HG02840 (cell line): ENCODE data around the gene NHLRC4.
"Not testable (repeated sequence)": the region's sequence is repeated elsewhere in the genome, so short reads cannot be mapped to it uniquely, and the experiment has no call there.

Experiments
- ATAC-seq: cut with Tn5 transposase; IDR thresholded peaks from one replicate; pipeline ENCODE4 v1.9.1; 2021; ENCODE audit warnings: mild to moderate bottlenecking, moderate library complexity, moderate number of reproducible peaks; ENCODE audit not compliant: unreplicated experiment, low FRiP score

NHLRC4 gene

GRCh38 chr16:593406-593805 is 26.6 kb downstream of the NHLRC4 start:
- no peak for ATAC-seq

- no peak for ATAC-seq
Observed at GRCh38 chr16:593807-594206, 27.0 kb downstream of the NHLRC4 start.

DNA sequence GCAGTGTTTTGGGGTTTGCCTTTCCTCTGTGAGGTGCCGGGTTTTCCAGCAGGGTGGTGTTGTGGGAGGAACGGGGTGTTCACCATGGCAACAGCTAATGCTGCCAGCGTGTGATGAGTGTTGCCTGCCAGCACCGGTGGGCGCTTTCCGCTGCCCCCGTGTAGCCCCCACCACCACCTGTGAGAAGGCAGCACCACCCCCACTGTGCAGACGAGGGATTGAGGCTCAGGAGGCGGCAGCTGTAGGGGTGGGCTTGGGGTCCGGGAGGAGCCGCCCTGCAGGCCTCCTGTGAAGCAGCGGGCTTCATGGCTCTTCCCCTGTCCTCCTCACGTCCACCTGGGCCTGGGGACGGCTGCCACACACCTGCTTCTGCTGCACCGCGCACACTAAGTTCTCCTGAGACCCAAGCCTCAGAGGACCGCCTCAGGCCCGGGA is 28.3 kb downstream of the NHLRC4 start:
- no peak for ATAC-seq

GRCh38 chr16:595942-596735 is 29.3 kb downstream of the NHLRC4 start:
- ATAC-seq: no peak

DNA sequence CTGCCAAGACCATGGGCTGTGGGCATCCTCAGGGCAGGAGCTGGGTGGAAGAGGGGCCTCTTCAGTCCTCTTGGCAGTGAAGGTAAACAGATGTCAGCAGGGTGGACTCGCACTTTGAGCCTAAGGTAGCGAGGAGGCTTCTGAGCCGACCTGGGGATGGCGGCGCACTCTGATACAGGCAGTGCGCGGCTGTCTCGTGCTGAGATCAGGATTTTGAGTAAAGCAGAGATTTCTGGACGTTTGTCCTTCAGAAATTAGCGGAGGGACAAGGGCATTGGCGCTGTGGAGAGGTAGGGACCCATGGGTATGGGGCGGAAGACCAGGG is 29.9 kb downstream of the NHLRC4 start:
- ATAC-seq: no peak

DNA sequence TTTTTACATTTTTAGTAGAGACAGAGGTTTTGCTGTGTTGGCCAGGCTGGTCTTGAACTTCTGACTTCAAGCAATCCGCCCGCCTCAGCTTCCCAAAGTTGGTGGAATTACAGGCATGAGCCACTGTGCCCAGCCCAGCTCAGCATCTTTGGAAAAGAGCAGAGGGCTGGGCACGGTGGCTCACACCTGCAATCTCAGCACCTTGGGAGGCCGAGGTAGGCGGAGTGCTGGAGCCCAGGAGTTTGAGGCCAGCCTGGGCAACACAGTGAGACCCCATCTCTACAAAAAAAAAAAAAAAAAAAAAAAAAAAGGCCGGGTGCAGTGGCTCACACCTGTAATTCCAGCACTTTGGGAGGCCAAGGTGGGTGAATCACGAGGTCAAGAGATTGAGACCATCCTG is 30.9 kb downstream of the NHLRC4 start:
- ATAC-seq: not testable (repeated sequence)

- no peak for ATAC-seq
Observed at GRCh38 chr16:598823-599739, 32.3 kb downstream of the NHLRC4 start.

- ATAC-seq: no peak
Observed at GRCh38 chr16:600781-601180, 34.0 kb downstream of the NHLRC4 start.

DNA sequence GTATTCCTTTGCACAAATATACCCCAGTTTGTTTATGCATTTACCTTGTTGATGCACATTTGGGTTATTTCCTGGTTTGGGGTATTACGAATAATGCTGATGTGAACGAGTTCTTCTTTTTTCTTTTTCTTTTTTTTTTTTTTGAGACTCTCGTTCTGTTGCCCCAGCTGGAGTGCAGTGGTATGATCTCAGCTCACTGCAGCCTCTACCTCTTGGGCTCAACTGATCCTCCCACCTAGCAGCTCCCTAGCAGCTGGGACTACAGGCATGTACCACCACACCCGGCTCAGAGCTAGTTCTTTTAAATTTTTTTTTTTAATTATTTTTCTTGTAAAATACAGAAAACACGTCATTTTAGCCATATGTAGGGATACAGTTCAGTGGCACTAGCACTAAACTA is 37.1 kb downstream of the NHLRC4 start:
- no peak for ATAC-seq

DNA sequence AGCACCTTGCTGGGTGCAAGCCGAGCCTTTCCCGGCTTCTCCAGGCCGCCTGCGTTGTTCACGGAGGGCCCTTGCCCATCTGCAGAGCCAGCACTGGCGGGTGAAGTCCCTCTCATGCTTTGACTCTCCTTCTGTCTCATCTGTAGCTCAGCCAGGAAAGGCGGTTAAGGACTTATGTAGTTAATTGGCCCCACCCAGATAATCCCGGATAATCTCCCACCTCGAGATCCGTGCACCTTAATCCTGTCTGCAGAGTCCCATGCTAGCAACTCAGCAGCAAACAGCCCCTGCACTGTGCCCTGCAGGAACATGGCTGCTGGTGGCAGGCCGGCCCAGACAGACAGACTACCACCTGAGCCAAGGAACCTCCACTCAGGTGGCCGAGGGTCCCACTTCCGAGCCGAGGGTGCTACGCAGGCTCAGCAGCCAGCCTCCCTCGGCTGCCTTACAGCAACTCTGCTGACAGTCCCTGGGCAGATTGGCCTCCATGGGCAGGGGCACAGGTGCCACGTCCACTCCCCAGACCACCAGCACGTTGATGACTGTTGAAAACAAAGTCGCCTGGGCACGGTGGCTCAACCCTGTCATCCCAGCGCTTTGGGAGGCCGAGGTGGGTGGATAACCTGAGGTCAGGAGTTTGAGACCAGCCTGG is 40.0 kb downstream of the NHLRC4 start:
- no peak for ATAC-seq

- ATAC-seq: no peak
Observed at GRCh38 chr16:608019-608418, 41.2 kb downstream of the NHLRC4 start.

DNA sequence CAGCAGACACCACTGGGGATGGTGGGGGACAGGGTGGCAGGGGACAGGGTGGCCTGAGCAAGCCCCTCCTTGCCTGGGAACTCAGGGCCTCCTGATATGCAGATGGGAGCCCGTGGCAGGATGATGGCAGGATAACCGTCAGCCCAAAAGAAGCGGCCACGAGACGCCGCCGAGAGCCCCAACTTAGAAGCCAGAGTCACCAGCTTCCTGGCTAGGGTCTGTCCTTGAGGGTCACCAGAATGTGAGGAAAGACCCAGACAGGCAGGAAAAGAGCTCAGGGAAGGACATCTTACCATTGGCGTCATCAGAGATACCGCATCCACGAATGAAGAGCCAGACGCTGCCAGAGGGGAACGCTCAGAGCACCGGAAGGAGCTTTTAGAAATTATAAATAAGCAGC is 42.5 kb downstream of the NHLRC4 start:
- no peak for ATAC-seq

DNA sequence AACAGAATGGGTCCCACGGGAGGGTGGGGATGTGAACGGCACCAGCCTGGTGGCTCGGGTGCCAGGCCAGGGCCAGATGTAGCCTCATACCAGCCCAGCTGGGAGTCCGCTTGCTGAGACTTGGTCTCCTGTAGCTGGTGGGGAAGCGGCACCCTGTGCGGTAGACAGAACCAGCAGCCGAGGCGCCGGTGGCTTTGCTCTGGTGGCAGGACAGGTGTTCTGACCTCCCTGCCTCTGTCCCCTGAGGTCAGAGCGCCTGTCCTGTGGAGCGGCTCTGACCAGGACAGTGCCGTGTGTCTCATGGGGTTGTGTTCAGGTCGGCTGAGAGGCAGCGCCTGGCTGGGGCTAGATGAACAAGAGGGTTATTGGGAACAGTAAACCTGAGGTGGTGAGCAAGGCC is 43.2 kb downstream of the NHLRC4 start:
- no peak for ATAC-seq

- no peak for ATAC-seq
Observed at GRCh38 chr16:610513-611381, 43.9 kb downstream of the NHLRC4 start.

- ATAC-seq: no peak
Observed at GRCh38 chr16:615122-615521, 48.3 kb downstream of the NHLRC4 start.

DNA sequence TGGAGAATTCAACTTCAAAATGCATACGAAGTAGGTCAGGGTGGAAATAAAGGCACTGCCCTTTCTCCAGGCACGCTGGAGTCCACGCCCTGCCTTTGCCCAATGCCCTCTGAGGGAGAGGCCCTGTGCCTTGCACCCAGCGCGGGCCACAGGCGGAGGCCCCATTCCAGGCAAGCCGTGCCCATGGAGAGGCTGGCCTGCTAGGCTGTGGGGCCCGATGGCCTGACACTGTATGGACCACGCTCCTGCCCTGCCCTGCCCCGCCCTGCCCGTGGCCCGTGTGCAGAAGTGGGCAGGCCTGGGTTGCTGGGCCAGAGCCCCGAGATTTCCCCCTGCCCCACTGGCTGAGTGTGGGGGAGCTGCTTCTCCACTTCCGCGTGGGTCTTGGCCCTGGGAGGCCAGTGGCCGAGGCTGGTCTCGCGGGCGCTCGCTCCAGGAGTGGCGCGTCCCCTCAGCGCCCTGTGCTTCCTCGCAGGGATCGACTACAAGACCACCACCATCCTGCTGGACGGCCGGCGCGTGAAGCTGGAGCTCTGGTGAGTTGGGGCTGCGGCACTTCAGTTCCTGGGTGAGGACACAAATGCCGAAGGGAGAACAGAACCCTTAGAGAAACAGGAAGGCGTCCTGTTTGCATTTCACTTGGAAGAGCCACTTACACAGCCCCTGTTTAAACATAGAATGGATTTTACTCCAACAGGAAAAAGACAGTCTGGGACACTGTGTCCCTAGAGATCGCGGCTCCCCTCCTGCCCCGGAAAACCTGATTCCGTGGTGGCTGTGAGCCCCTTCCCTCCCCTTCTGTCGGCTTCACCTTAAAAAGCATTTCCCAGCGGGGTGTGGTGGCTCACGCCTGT is 50.2 kb downstream of the NHLRC4 start:
- no peak for ATAC-seq

DNA sequence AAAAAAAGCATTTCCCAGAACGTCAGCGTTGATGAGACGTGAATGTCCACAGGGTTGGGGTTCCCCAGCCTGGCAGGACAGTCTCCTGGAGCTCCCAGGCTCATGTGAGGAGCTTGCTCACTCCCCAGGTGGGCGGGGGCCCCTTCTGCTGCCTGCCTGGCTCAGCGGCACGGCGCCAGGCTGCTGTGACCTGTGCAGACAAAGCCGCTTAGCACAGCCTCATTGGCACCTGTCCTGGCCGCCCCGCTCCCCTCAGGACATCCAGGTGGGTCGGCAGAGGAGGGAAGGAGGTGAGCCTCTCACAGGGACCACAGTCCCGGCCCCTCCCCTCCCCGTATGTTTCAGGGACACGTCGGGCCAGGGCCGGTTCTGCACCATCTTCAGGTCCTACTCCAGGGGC is 51.0 kb downstream of the NHLRC4 start:
- ATAC-seq: no peak
